T47D (cell line): ENCODE data around the gene IL5.
"Not testable (repeated sequence)": the region's sequence is repeated elsewhere in the genome, so short reads cannot be mapped to it uniquely, and the experiment has no call there.

Source experiments
- DNase-seq, 2 experiments: peaks; one replicate each; pipeline versions ENCODE4 v3.0.0 to v3.0.0-alpha.2; 2011 to 2012; ENCODE audit warnings: low read depth in 1 of 2, low spot score in 1 of 2
- JUND ChIP-seq: IDR thresholded peaks from 2 replicates; pipeline ENCODE4 v1.6.1; 2012; ENCODE audit warnings: low read depth
- in situ Hi-C: cut with HindIII; loops from 2 replicates; pipeline ENCODE4 v1.10.0; 2016; ENCODE audit warnings: low sequenced_read_pairs, low pct_unique_long_range_greater_than_20kb

IL5 gene

DNA sequence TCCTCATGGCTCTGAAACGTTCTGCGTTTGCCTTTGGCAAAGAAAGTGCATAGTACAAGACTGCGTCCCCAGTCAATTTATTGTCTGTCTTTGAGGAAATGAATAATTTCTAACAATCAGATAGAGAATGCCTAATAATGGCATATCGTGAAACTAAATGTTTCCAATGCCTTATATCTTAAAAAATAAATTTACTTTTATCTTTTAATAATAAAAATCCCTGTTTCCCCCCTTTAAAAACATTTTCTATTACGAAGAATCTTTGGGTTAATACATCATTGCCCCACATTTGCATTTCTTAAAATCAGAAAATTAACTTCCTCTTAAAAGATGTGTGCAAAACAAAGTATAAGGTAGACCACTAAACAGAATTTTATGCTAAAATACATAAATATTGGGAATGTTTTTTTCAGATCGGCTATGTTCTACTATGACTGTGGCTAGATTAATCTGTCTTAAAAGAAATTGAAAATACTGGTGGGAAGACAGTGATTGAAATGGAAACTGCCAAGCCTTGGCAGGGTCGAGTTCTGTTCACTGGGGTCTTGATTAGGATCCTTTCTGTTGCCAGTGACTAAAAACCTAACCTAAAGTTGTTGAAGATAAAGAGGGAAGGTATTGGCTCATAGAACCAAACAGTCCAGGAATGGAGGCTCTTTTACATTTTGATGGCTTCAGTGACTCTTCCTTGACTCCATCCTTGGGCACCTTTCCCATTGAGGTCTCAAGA lies at the start of gene IL5:
IL5 (minus strand) TSS at position 51 of the 730 bp plus-strand sequence; CDS start at position 7, 44 bp downstream.
- DNase-seq = no peak
- no peak for TF ChIP-seq JUND
- in situ Hi-C loops = no loop called here

DNA sequence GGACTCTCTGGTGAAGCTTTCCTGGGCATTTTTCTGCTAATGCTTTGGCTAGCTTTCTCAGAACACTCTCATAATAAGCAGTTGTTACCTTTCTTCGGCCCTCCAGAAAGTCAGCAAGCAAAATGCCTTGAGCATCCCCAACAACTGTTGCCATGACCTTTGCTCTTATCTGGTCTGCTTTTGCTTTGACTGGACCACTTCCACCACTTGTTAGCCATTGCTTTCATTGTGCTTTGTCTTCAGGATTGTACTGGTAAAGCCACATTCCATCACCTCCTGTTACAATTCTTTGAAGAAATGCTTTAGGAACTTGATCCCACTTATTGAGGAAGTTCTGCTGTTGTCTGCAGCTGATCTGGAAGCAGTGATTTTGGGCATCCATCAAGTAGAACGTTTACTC lies 49.2 kb upstream of the IL5 start:
- peak in 1 of 2 experiments; percentile 19 for DNase-seq
- TF ChIP-seq JUND = no peak
- in situ Hi-C loops = no loop called here

DNA sequence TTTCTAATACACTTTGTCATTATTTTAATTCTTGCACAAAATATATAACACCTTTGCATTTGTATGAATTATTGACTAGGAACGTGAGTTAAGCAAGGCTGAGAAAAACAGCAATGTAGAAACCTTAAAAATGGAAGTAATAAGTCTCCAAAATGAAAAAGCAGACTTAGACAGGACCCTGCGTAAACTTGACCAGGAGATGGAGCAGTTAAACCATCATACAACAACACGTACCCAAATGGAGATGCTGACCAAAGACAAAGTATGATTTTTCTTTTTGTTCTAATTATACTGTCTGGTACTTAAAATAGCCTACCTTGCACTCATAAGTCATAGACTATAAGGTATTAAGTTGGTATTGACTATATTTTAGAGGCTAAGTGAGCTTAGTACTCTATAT lies 47.8 kb upstream of the IL5 start:
- in situ Hi-C loops = no loop called here

DNA sequence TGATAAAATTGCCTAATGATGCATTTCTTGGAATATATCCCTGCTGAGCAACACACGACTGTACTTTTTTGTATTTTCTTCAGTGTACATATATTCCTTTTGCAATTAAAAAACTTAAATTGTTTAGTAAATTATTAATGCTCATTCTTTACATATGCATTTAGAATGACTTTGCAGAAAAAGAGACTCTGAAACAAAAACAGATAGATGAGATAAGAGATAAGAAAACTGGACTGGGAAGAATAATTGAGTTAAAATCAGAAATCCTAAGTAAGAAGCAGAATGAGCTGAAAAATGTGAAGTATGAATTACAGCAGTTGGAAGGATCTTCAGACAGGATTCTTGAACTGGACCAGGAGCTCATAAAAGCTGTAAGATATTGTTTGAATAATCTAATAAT lies 46.1 kb upstream of the IL5 start:
- TF ChIP-seq JUND = no peak
- DNase-seq = no peak
- in situ Hi-C loops = no loop called here

More for the DNA sequence above, 47.8 kb upstream of the IL5 start:
- TF ChIP-seq JUND = no peak
- peak in 1 of 2 experiments; percentile 18 for DNase-seq

DNA sequence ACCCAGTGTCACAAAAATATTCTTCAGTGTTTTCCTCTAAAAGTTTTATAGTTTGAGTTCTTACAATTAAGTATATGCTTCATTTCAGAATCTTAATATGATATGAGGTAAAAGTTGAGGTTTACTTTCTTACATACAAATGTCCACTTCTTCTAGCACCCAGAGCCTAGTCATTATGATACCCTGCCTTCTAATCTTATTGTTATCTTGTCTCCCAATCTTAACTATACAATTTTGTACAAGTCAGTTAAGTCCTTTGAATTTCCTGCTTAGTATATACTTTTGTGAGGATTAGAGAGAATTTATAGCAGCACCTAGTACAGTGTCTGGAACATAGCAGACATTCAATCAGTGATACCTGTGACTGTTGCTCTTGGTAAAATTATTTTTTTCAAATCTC lies 42.7 kb upstream of the IL5 start:
- TF ChIP-seq JUND = no peak
- in situ Hi-C loops = no loop called here
- no peak for DNase-seq

DNA sequence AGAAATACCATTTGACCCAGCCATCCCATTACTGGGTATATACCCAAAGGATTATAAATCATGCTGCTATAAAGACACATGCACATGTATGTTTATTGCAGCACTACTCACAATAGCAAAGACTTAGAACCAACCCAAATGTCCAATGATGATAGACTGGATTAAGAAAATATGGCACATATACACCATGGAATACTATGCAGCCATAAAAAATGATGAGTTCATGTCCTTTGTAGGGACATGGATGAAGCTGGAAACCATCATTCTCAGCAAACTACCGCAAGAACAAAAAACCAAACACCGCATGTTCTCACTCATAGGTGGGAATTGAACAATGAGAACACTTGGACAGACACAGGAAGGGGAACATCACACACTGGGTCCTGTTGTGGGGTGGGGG lies 41.2 kb upstream of the IL5 start:
- in situ Hi-C loops, DNase-seq: not testable (repeated sequence)

DNA sequence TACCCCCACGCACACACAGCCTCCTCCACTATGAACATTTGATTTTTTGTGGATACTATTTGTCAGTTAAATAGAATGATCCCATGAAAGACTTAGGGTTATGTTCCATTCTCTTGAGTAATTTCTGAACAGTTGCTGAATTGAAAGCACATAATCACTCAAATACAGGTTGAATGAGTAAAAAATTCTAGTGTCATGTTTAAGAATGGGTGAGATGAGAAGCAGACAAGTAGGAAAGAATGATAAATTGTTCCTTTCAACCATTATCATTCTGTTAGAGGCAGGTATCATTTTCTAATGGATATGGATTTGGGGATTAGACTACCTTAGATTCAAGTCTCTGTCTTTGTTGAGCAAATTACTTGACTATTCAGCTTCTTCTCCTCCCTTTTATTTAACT lies 32.8 kb upstream of the IL5 start:
- in situ Hi-C loops = no loop called here
- no peak for TF ChIP-seq JUND
- DNase-seq = no peak

DNA sequence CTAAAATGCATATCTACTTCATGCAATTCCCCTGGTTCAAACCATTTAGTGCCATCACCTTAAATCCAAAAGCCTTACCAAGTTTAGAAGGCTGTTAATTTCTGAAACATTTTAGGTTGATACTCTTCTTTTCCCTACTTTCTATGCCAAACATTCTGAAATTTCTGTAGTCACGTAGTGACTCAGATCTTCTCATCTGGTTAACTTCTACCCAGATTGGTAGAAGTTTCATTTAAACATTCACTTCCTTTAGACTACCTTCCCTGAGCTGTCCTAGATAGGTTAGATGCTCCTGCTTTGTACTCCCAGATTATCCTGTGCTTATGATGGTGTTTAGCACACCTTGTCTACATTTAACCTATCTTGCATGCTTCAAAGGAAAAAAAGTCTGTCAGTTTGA lies 23.3 kb upstream of the IL5 start:
- in situ Hi-C loops = no loop called here
- no peak for DNase-seq
- TF ChIP-seq JUND = no peak

DNA sequence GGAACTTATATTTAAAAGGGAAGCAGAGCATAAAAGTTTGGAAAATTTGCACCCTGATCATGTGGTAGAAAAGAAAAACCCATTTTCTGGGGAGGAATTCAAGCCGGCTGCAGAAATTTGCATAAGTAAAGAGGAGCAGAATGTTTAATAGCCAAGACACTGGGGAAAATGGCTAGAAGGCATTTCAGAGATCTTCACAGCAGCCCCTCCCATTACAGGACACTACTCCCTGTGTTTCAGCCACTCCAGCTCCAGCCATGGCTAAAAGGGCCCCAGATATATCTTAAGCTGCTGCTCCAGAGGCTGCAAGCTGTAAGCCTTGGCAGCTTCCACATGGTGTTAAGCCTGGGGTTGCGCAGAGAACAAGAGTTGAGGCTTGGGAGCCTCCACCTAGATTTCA lies 21.2 kb upstream of the IL5 start:
- DNase-seq, in situ Hi-C loops: not testable (repeated sequence)

DNA sequence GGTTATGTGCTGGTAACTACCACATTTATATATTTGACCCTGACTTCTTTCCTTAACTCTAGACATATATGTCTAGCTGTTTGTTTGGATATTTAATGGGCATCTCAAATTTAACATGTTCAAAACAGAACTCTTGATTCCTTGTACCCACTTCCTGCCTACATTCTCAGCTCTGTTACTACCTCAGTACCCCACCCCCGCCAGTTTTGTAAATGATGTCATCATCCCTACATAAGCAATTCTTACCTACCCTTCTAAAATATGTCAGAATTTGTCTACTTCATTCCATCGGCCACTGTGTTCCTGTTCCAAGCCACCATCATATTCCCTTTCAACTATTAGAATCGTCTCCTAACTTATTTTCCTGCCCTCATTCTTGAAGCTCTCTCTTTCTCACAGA lies 18.3 kb upstream of the IL5 start:
- DNase-seq = no peak
- in situ Hi-C loops = no loop called here
- TF ChIP-seq JUND = no peak

DNA sequence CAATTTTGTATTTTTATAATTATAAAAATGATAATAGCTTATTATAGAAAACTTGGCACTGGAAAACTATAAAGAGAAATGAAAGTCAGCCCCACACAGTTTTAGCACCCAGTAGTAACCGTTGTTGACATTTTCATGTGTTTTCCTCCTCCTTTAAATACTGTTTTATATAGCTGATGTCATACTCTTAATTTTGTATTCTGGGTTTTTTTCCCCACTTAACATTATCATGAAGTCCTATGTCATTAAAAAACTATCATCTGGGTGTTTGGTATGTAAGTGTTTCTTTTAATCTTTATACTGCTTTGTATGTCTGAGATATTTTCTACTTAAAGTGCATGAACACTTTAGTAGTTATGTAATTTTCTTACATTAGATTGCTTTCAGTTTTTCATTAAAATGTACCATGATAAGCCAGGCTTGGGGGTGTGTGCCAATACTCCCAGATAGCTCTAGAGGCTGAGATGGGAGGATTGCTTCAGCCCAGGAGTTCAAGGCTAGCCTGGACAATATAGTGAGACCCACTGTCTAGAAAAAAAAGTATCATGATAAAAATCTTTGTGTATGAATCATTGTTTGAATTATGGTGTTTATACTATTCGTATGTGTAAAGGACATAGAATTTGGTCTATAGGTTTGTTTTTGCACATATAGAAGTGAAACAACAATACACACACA lies 16.2 kb upstream of the IL5 start:
- no peak for TF ChIP-seq JUND
- no peak for DNase-seq
- in situ Hi-C loops = no loop called here

DNA sequence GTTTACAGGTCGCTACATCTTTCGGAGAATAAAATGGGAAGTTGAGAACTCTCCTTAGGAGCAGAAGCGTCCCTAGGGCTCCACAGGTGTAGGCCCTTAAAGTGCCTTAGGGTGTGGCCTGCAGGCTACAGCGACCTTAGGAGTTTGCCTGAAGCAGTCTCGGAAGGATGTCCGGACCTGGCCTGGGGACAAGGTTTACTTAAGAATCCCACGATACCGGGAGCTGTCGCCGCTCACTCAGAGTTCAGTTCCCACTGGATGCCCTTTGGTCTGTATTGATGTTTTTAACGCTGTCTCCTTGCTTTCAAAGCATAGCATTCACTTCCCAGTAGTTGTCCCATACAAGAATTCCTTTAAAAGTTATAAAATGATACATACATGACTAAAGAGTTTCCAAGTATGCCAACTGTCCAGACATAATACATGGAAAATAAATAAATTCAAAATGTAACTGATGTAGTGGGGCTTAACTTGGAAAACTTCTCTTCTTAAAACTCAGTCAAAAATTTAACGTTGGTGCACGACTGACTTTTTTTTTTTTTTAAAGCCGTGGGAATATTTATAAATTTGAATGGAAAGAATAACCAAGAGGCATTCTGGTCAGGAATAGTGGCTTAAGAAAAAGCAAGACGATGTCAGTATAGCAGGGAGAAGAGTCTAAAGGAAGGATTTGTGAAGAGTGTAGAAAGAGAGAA lies 14.3 kb upstream of the IL5 start:
- TF ChIP-seq JUND = no peak
- peak in 1 of 2 experiments; percentile 39 for DNase-seq
- in situ Hi-C loops = no loop called here

DNA sequence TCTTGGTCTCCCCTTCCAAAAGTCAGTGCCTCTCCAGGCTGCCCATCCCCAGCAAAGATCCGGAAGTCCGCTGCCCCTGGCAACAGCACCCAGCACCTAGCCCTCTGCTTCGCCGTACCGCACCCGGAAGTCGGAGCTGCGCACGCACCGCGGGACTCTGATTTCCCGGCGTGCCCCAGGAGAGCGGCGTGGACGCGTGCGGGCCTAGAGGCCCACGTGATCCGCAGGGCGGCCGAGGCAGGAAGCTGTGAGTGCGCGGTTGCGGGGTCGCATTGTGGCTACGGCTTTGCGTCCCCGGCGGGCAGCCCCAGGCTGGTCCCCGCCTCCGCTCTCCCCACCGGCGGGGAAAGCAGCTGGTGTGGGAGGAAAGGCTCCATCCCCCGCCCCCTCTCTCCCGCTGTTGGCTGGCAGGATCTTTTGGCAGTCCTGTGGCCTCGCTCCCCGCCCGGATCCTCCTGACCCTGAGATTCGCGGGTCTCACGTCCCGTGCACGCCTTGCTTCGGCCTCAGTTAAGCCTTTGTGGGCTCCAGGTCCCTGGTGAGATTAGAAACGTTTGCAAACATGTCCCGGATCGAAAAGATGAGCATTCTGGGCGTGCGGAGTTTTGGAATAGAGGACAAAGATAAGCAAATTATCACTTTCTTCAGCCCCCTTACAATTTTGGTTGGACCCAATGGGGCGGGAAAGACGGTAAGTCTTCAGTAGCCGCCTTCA lies 13.6 kb upstream of the IL5 start, which contains the start of gene RAD50:
RAD50 (plus strand) TSS at position 215 of the 715 bp plus-strand sequence; CDS start at position 563, 348 bp downstream.
- in situ Hi-C loops = no loop called here
- peak; percentile 87 to 94 for DNase-seq
- no peak for TF ChIP-seq JUND
